IMR-90 (cell line): Measurements from ENCODE around the gene ZNF136. TPM values are rescaled to one million over a fixed set of nuclear protein-coding genes. Genes with fewer than 3 reads are reported as not detected.

ENCODE experiments used
- ATAC-seq: fragments of 200-7000 bp; cut with Tn5 transposase; 2 replicates; pipeline ENCODE4 v1.9.1; 2020; ENCODE audit warnings: low read depth, mild to moderate bottlenecking, moderate library complexity
- BruUV-seq: library from RNA; stranded (reverse); fragments of 400-500 nt; replicated peaks from 2 replicates; lab custom pipeline; 2021; lab: Mats Ljungman, UMichigan
- CTCF ChIA-PET: fragments of 300-600 bp; formaldehyde crosslinking; extraction: SDS; loops from one replicate; lab custom pipeline; 2021; ENCODE audit warnings: antibody characterized with exemption; lab: Yijun Ruan, JAX
- POLR2A ChIA-PET: fragments of 300-600 bp; sonication (Branson Sonifier 250); formaldehyde crosslinking; loops from one replicate; lab custom pipeline; 2022; ENCODE audit warnings: antibody characterized with exemption; ENCODE audit not compliant: unreplicated experiment; lab: Charles Lee
- DNase-seq: peaks from one replicate; pipeline ENCODE4 v3.0.0; 2013
- H2AFZ ChIP-seq: replicated peaks from 2 replicates; pipeline ENCODE3; 2013; ENCODE audit warnings: low read length, mild to moderate bottlenecking; ENCODE audit not compliant: poor library complexity
- H2AK5ac ChIP-seq: 2 replicates; pipeline ENCODE4 v1.6.1; 2013; ENCODE audit warnings: low read depth, low read length, inconsistent platforms
- H2AK9ac ChIP-seq: replicated peaks from 2 replicates; pipeline ENCODE3; 2013; ENCODE audit warnings: mild to moderate bottlenecking, low read depth, low read length, moderate library complexity; ENCODE audit not compliant: poor library complexity
- H2BK120ac ChIP-seq: 2 replicates; pipeline ENCODE4 v1.6.1; 2013; ENCODE audit warnings: low read depth, low read length, inconsistent platforms
- H2BK15ac ChIP-seq: 3 replicates; pipeline ENCODE4 v1.6.1; 2013; ENCODE audit warnings: low read depth, low read length, inconsistent platforms
- H2BK20ac ChIP-seq: 2 replicates; pipeline ENCODE4 v1.6.1; 2013; ENCODE audit warnings: low read depth, mild to moderate bottlenecking, inconsistent platforms, low read length, moderate library complexity
- H2BK5ac ChIP-seq: 2 replicates; pipeline ENCODE4 v1.6.1; 2013; ENCODE audit warnings: mild to moderate bottlenecking, low read depth, low read length, inconsistent platforms; ENCODE audit not compliant: poor library complexity, severe bottlenecking
- H3K14ac ChIP-seq: replicated peaks from 2 replicates; pipeline ENCODE4 v1.6.1; 2013; ENCODE audit warnings: low read depth, low read length, inconsistent platforms
- H3K18ac ChIP-seq: 2 replicates; pipeline ENCODE4 v1.6.1; 2013; ENCODE audit warnings: low read depth, low read length, control low read depth
- H3K23ac ChIP-seq: 2 replicates; pipeline ENCODE4 v1.6.1; 2013; ENCODE audit warnings: low read depth, low read length, inconsistent platforms
- H3K27ac ChIP-seq: 2 replicates; pipeline ENCODE4 v1.5.1; 2013; ENCODE audit warnings: mild to moderate bottlenecking, control low read depth, low read length; ENCODE audit not compliant: insufficient read depth
- H3K27me3 ChIP-seq: 2 replicates; pipeline ENCODE4 v1.6.1; 2013; ENCODE audit warnings: low read length; ENCODE audit not compliant: control insufficient read depth, insufficient read depth
- H3K36me3 ChIP-seq: 2 replicates; pipeline ENCODE4 v1.6.1; 2013; ENCODE audit warnings: low read length, mixed read lengths; ENCODE audit not compliant: control insufficient read depth, insufficient read depth
- H3K4ac ChIP-seq: 2 replicates; pipeline ENCODE4 v1.6.1; 2013; ENCODE audit warnings: low read depth, low read length, inconsistent platforms
- H3K4me1 ChIP-seq: 2 replicates; pipeline ENCODE4 v1.6.1; 2013; ENCODE audit warnings: low read length, mixed read lengths; ENCODE audit not compliant: control insufficient read depth, insufficient read depth
- H3K4me2 ChIP-seq: 2 replicates; pipeline ENCODE4 v1.6.1; 2013; ENCODE audit warnings: low read depth, mild to moderate bottlenecking, control low read depth, low read length, moderate library complexity
- H3K4me3 ChIP-seq: 2 replicates; pipeline ENCODE4 v1.5.1; 2013; ENCODE audit warnings: low read depth, mild to moderate bottlenecking, control low read depth, low read length, moderate library complexity; ENCODE audit not compliant: insufficient read depth
- H3K56ac ChIP-seq: 2 replicates; pipeline ENCODE4 v1.6.1; 2013; ENCODE audit warnings: low read length, inconsistent platforms; ENCODE audit not compliant: insufficient read depth; ENCODE audit errors: extremely low read depth
- H3K79me1 ChIP-seq, 2 experiments: 2 replicates each; pipeline ENCODE4 v1.6.1; 2013; ENCODE audit warnings: low read length in 2 of 2, inconsistent platforms in 1 of 2, low read depth in 1 of 2
- H3K9ac ChIP-seq: 2 replicates; pipeline ENCODE4 v1.6.1; 2013; ENCODE audit warnings: low read depth, low read length, control low read depth
- H3K9me1 ChIP-seq: 2 replicates; pipeline ENCODE4 v1.6.1; 2013; ENCODE audit warnings: low read length, inconsistent platforms; ENCODE audit not compliant: insufficient read depth
- H3K9me3 ChIP-seq: 2 replicates; pipeline ENCODE4 v1.6.1; 2013; ENCODE audit warnings: low read length; ENCODE audit not compliant: control insufficient read depth, insufficient read depth
- H4K20me1 ChIP-seq: 2 replicates; pipeline ENCODE4 v1.6.1; 2013; ENCODE audit warnings: low read length, inconsistent platforms; ENCODE audit not compliant: insufficient read depth
- H4K5ac ChIP-seq: 2 replicates; pipeline ENCODE4 v1.6.1; 2013; ENCODE audit warnings: mild to moderate bottlenecking, low read depth, low read length, control low read depth
- H4K8ac ChIP-seq, 2 experiments: 2 replicates each; pipeline ENCODE4 v1.6.1; 2013; ENCODE audit warnings: low read depth in 2 of 2, low read length in 2 of 2, control low read depth in 1 of 2, inconsistent platforms in 1 of 2
- H4K91ac ChIP-seq: 2 replicates; pipeline ENCODE4 v1.6.1; 2013; ENCODE audit warnings: low read depth, low read length, inconsistent platforms; ENCODE audit not compliant: insufficient read depth
- RAD21 ChIP-seq: IDR thresholded peaks from 2 replicates; pipeline ENCODE4 v1.6.1; 2012; ENCODE audit warnings: low read length, improper control_type of control experiment
- RCOR1 ChIP-seq: IDR thresholded peaks from 2 replicates; pipeline ENCODE4 v1.6.1; 2012; ENCODE audit warnings: mild to moderate bottlenecking, low read length, improper control_type of control experiment; ENCODE audit not compliant: insufficient replicate concordance
- WGBS, 2 experiments: methylation state at CpG; one replicate each; pipeline versions ENCODE4 v1.1.5 to v1.1.7; 2013; ENCODE audit warnings: missing lambda C conversion rate in 2 of 2; ENCODE audit not compliant: insufficient read length in 1 of 2; ENCODE audit errors: extremely low coverage in 2 of 2; 5-methylcytosine and 5-hydroxymethylcytosine counted together
- dilution Hi-C: fragments of 300-500 bp; cut with HindIII; formaldehyde crosslinking; loops from one replicate; pipeline ENCODE4 v1.14.3; 2018; ENCODE audit warnings: low sequenced_read_pairs; ENCODE audit not compliant: unreplicated experiment
- in situ Hi-C: fragments of 300-500 bp; cut with MboI; formaldehyde crosslinking; loops from 3 replicates; pipeline ENCODE4 v1.14.3; 2019; ENCODE audit warnings: low sequenced_read_pairs, inconsistent platforms, mixed read lengths
- intact Hi-C: fragments of 100-400 bp; cut with micrococcal nuclease; formaldehyde crosslinking; loops from 2 replicates; pipeline ENCODE4 v1.10.0; 2022
- polyA plus RNA-seq, 3 experiments: library from polyadenylated mRNA; depleted of rRNA; stranded (reverse); fragments of >200 nt; gene quantifications; 2 replicates each; pipeline ENCODE4 v1.2.3, GENCODE V29; 2012; ENCODE audit warnings: low replicate concordance in 1 of 3
- total RNA-seq: library from RNA; depleted of rRNA; stranded (reverse); fragments of >200 nt; gene quantifications from 2 replicates; pipeline ENCODE4 v1.2.3, GENCODE V29; 2012

The ZNF136 gene
- total and polyA plus RNA-seq, 2 of the 4 experiments (the other 2 are of a cell fraction), result 1.9 to 6.8 TPM

GRCh38 chr19:12117201-12117970 lies 45.5 kb upstream of the ZNF136 start:
- no peak overlapping the region for H2BK15ac ChIP-seq

More at GRCh38 chr19:12117201-12117970, 45.5 kb upstream of the ZNF136 start:
- dilution Hi-C loops, result no loop called here
- Histone ChIP-seq H2BK5ac (no peak overlapping the region), H3K27me3 (no peaks in the 10 kb centered on the region), H3K27ac (no peak overlapping the region), H3K9ac (no peak overlapping the region), H2BK120ac (no peak overlapping the region), H3K4me2 (no peak overlapping the region), H3K14ac (no peak overlapping the region), H3K4me1 (no peaks in the 10 kb centered on the region), H3K79me1 (no peaks in the 10 kb centered on the region; a peak in 1 of 4 replicates), H4K20me1 (no peaks in the 10 kb centered on the region), H3K9me1 (no peaks in the 10 kb centered on the region), H3K9me3 (peaks cover 16% of the 10 kb centered on the region), H3K4me3 (no peak overlapping the region), H3K56ac (no peak overlapping the region), H4K91ac (no peak overlapping the region), H2AK5ac (no peak overlapping the region), H2BK20ac (no peak overlapping the region), H3K36me3 (peaks cover 11% of the 10 kb centered on the region), H3K23ac (no peak overlapping the region), H2AK9ac (no peak overlapping the region), H3K4ac (no peak overlapping the region), H3K18ac (no peak overlapping the region), H4K5ac (no peak overlapping the region), H2AFZ (no peak overlapping the region), H4K8ac (no peak overlapping the region)
- no peak for ATAC-seq
- POLR2A ChIA-PET, result no interaction called here
- in situ Hi-C loops, result no loop called here
- intact Hi-C loops, result no loop called here
- CTCF ChIA-PET, result interaction anchor here (0.6 kb wide), 1 partner anchor 9 kb away, joined by 4 read pairs; no protein-coding TSS in a partner anchor
- no peak for DNase-seq
- TF ChIP-seq RAD21, result no peak
- no peak for TF ChIP-seq RCOR1
- BruUV-seq, result no TSS peak
- 81% methylated on average over 8 of the region's 33 CpGs; no CpG with 5 or more reads in 1 of the 2 experiments for WGBS, 2 experiments
